ENCODE results near the gene TRIM14.
"Not testable (repeated sequence)": the region's sequence is repeated elsewhere in the genome, so short reads cannot be mapped to it uniquely, and the experiment has no call there.

Gene TRIM14

DNA sequence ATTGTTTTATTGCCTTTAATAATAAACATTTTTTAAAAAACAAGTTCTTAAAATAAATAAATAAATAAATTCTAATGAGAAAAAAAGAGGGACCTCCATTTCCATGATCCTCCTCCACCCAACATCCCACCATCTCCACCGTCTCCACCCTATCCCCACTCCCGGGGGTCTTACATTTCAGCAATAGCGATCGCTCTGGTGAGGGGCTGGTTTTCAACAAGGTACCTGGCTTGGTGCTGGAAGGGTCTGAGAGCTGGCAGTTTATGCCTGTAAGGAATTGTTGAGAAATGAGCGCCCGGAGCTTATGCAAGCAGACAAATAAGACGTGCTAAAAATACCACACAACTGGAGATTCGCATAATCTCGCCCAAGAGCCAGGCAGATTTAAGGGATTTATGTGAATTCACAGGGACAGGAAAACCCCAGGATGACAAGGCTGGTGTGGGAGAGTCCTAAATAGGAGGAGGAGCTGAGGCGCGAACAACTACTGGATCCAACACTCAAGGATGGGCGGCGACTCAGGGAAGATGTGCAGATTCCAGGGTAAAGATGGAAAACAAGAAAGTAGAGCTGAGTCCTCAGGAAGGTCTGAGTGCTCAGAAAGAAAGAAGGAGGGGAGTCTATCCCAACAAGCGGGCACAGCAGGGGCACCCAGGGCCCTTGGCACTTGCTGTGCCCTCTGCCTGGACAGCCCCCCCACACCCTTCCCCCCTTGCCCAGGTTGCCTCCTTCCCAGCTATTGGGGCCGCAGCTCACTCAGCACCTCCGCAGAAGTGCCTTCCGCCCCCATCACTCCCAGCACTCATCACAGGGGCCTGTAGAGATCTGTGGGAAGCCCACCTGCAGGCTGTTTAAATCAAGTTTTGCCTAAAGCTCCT lies 27.0 kb downstream of the TRIM14 start:
- H3K4me3 ChIP-seq (ENCODE audit: low read length): no peak overlapping the region
- DNase-seq (ENCODE audit: low read depth): peak; percentile 56
- TF ChIP-seq, protein P1, sequence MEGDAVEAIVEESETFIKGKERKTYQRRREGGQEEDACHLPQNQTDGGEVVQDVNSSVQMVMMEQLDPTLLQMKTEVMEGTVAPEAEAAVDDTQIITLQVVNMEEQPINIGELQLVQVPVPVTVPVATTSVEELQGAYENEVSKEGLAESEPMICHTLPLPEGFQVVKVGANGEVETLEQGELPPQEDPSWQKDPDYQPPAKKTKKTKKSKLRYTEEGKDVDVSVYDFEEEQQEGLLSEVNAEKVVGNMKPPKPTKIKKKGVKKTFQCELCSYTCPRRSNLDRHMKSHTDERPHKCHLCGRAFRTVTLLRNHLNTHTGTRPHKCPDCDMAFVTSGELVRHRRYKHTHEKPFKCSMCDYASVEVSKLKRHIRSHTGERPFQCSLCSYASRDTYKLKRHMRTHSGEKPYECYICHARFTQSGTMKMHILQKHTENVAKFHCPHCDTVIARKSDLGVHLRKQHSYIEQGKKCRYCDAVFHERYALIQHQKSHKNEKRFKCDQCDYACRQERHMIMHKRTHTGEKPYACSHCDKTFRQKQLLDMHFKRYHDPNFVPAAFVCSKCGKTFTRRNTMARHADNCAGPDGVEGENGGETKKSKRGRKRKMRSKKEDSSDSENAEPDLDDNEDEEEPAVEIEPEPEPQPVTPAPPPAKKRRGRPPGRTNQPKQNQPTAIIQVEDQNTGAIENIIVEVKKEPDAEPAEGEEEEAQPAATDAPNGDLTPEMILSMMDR (conservative IDR thresholded peaks at IDR 0.05; ENCODE audit: low read length): no peak

DNA sequence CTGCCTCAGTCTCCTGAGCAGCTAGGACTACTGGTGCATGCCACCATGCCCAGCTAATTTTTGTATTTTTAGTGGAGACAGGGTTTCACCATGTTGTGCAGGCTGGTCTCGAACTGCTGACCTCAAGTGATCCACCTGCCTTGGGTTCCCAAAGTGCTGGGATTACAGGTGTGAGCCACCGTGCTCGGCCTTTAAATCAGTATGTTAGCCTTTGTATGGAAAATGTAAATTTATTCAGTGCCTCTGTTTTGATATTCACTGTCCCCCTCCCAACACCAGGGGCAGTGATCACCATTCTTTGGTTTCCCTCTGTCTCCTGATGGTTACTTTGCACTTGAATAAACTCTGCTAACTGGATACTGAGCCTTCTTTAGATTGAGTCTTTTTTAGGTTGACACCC lies 28.3 kb downstream of the TRIM14 start:
- DNase-seq (ENCODE audit: low read depth); H3K4me3 ChIP-seq (ENCODE audit: low read length): not testable (repeated sequence)

DNA sequence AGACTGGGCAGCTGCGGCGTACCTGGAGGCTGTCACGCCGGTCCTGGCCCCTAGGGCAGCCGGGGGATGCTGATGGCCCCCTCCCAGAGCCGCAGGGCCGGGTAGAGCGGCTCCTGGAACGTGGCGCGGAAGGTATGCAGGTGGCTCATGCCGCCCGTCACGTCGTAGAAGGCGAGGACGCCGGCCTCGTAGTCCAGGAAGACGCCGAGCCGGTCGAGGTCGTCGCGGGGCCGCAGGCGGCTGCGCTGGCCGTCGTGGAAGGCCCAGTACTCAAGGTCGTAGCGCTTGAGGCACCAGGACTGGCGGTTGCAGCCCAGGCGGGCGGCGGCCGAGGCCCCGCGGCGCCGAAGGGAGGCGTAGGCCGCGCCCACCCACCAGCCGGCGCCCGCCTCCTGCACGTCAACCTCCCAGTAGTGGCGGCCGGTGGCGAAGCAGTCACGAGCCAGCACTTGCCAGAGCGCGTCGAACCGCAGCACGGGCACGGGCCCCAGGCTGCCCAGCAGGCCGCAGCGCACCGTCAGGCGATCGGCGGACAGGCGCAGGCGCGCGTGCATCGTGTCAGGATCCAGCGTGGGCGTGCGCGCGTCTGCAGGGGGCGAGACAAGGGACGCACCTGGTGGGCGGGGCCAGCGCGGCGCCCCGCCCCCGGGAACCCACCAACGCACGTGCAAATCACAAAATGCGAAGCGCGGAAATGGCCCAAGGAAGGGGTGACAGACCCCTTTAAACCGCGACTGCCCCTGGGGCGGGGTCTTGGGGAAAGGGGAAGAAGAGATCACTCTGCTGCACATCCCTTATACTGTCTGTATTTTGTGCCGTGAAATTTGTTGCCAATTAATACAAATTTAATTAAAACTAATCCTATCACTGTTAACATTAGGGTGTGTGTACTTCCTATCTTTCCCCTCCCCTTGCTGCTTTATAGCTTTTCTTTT lies 31.3 kb downstream of the TRIM14 start:
- peak; percentile 50 for DNase-seq (ENCODE audit: low read depth)
- TF ChIP-seq, protein P1 (conservative IDR thresholded peaks at IDR 0.05; ENCODE audit: low read length): no peak
- peak overlapping the region; percentile 27 for H3K4me3 ChIP-seq (ENCODE audit: low read length)

DNA sequence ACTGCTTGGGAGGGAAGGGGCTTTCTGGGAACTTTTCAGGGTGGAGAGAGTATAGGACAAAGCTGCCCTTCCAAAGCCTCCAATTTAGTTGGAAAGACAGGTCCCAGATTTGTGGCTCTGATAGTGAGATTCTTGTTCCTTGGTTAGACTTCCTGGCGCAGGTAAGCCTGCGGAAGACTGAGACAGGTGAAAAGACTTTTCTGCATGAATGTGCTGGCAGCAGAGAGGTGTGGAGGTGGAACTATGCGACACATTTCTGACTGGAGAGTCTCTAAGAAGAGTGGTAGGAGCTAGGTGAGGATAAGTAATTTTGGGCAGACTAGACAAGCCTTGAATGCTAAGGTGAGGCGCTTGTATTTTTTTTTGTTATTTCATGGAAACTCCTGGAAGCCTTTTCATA lies 32.6 kb downstream of the TRIM14 start:
- no peak for DNase-seq (ENCODE audit: low read depth)
- TF ChIP-seq, protein P1 (conservative IDR thresholded peaks at IDR 0.05; ENCODE audit: low read length): no peak
- no peak overlapping the region for H3K4me3 ChIP-seq (ENCODE audit: low read length)

DNA sequence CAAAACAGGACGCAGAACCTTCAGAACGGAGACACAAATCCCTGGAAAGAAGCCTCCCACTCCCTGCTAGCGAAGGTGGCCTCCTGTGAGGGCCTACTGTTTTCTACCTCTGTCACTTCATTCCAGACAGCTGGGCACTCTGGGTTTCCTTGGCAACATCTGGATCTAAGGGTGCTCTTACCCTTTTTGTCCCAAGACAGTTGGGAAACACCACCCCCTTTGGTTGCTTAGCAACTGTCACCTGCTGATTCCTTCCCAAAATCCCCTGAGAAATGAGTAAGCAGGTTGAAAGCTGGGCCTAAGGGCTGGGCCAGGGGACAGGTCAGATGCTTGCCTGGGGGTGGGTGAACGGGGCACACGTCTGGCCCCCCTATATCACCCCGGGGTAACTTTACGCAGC lies 33.1 kb downstream of the TRIM14 start:
- no peak for DNase-seq (ENCODE audit: low read depth)
- no peak overlapping the region for H3K4me3 ChIP-seq (ENCODE audit: low read length)
- TF ChIP-seq, protein P1 (conservative IDR thresholded peaks at IDR 0.05; ENCODE audit: low read length): no peak

DNA sequence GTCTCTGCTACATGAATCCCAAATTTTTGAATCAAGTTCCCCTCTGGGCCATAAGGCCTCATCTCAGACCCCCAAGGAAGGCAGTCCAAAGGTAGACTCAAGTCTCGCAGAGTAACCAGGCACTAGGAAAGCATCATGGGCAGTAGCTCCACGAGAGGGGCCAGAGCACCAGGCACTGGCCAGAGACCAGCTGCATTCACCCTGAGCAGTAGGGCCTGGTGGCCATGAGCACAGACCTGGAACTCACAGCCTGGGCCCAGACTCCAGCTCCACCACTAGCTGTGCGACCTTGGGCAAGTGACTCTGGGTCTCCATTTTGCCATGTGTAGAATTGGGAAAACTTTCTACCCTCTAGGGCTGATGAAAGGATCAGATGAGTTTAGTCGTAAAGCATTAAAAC lies 34.0 kb downstream of the TRIM14 start:
- no peak for DNase-seq (ENCODE audit: low read depth)
- TF ChIP-seq, protein P1 (conservative IDR thresholded peaks at IDR 0.05; ENCODE audit: low read length): no peak
- H3K4me3 ChIP-seq (ENCODE audit: low read length): no peak overlapping the region

DNA sequence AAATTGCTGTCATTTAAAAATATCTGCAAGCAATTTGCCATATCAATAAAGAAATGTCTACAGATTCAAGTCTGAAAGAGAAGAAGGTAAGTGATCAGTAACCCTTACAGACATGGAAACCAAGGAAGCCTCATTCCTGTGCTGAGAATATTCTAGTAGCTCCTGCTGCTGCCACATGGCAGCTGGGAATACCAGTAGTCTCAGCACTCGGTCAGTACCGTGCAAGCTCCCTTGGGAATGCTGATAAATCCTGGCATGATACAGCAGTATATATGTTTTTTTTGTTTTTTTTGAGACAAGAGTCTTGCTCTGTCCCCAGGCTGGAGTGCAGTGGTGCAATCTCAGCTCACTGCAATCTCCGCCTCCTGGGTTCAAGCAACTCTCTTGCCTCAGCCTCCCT lies 34.6 kb downstream of the TRIM14 start:
- no peak overlapping the region for H3K4me3 ChIP-seq (ENCODE audit: low read length)
- TF ChIP-seq, protein P1 (conservative IDR thresholded peaks at IDR 0.05; ENCODE audit: low read length): no peak
- no peak for DNase-seq (ENCODE audit: low read depth)
